C4-2B (cell line): ENCODE measurements around the gene BABAM2.

Experiments used
- H3K27ac ChIP-seq: fragments of 450-650 bp; 2 replicates; pipeline ENCODE4 v1.5.1; 2017
- ZFX ChIP-seq: fragments of 450-650 bp; IDR thresholded peaks from 2 replicates; pipeline ENCODE4 v1.6.1; 2017
- TF ChIP-seq, protein P1 (sequence below): fragments of 450-650 bp; conservative IDR thresholded peaks from 2 replicates; pipeline ENCODE4 v1.5.1; 2017; ENCODE audit warnings: mild to moderate bottlenecking

BABAM2 gene

DNA sequence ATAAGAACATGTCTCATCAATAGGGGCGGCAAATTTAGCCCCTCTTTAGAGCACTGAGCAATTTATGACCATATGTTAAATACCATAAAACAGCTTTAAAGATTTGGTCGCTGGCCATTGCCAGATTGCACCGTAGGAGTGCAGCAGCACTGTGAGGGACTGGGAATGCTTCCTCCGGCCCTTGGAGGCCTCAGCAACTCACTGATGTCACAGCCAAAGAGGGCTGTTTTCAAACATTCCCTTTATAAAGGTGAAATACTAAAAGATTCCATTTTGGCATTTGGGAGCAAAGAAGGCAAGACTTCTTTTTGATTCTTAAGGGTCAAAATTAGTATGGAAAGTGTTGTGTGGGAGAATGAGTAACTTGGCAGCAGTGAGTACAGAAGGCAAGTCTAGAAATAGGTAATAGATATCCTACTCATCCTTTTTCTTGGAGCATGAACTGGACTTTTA, 63.7 kb downstream of the BABAM2 start:
- no peak overlapping the region for H3K27ac ChIP-seq
- no peak for TF ChIP-seq ZFX
- TF ChIP-seq, protein P1, sequence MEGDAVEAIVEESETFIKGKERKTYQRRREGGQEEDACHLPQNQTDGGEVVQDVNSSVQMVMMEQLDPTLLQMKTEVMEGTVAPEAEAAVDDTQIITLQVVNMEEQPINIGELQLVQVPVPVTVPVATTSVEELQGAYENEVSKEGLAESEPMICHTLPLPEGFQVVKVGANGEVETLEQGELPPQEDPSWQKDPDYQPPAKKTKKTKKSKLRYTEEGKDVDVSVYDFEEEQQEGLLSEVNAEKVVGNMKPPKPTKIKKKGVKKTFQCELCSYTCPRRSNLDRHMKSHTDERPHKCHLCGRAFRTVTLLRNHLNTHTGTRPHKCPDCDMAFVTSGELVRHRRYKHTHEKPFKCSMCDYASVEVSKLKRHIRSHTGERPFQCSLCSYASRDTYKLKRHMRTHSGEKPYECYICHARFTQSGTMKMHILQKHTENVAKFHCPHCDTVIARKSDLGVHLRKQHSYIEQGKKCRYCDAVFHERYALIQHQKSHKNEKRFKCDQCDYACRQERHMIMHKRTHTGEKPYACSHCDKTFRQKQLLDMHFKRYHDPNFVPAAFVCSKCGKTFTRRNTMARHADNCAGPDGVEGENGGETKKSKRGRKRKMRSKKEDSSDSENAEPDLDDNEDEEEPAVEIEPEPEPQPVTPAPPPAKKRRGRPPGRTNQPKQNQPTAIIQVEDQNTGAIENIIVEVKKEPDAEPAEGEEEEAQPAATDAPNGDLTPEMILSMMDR, result no peak

DNA sequence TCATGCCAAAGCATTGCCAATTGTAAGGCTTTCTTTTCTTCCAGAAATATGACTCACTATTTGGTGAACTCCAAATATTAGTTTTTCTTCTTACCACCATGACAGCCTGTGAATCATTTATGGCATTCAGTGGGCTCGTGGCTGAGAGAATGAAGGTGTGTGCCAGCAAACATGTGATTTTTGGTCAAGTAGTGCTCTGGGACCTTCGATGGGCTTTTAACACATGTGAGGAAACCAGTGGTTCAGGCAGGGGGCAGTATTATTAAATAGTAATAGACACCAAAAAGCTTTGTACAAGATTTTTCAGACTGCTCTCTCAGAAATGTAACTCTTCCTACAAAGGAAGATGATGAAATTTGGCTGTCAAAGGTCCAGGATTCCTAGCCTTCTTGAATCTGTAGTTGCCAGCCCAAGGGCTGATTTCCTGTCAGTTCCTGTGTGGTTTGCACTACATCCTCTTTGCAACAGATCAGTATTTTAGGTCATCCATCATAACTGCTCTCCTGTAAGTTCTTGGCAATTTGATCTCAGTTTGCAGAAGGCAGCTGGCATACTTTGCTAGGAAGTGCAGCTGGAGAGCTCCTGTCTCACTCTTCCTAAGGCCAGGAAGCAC, 64.3 kb downstream of the BABAM2 start:
- no peak overlapping the region for H3K27ac ChIP-seq
- TF ChIP-seq, protein P1, result no peak; the same call in 1 of the 2 replicates
- TF ChIP-seq ZFX, result no peak

DNA sequence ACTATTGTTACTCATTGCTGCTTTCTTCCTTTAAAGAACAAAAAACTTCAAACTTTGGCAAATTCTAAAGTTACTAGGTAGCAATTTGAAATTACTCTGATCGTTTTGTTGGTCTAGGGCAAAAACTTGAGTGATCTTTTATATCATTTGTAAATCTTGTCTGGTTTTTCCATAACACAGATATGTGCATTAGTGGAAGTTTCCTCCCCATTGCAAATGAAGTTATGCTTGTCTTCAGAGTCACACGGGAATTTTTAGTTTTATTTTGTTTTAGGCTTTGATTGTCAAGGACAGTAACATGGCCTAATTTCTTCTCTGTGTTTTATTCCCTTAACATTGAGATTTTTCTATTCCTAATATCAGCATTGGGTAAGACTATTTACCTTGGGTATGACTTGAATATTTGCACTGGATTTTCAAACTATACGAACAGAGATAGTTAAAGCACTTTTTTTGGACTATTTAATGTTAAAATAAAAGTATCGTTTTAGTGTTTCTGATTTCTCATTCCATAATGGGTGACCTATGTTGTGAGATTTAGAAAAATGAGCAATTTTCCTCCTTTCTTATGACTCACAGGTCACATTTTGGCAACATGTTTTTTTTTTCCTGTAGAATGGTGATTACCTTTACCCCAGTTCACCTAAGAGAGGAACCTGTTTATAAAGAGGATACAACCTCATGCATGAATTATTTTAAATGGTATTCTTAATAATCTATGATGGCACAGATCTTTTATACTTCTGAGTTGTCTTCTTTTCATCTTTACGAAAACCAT, 65.0 kb downstream of the BABAM2 start:
- H3K27ac ChIP-seq, result no peak overlapping the region
- TF ChIP-seq, protein P1, result no peak
- TF ChIP-seq ZFX, result no peak

DNA sequence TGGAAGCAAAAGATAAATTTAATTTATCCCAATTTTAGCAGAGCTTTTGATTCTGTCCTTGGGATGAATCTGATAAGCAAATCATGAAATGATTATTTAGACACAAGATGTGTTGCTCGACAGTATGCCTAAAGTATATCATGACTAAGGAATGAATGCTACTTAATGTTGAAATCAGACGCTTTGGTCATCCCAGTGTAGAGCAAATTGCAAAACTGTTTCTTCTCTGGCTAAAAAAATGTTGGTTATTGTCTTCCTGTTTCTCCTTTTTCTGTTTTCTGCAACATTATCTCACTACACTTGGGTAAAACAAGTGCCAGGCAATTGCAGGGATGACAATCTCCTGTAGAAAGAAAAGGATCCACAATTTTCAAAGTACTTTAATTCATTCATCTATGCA, 66.4 kb downstream of the BABAM2 start:
- no peak overlapping the region for H3K27ac ChIP-seq
- TF ChIP-seq, protein P1, result no peak

DNA sequence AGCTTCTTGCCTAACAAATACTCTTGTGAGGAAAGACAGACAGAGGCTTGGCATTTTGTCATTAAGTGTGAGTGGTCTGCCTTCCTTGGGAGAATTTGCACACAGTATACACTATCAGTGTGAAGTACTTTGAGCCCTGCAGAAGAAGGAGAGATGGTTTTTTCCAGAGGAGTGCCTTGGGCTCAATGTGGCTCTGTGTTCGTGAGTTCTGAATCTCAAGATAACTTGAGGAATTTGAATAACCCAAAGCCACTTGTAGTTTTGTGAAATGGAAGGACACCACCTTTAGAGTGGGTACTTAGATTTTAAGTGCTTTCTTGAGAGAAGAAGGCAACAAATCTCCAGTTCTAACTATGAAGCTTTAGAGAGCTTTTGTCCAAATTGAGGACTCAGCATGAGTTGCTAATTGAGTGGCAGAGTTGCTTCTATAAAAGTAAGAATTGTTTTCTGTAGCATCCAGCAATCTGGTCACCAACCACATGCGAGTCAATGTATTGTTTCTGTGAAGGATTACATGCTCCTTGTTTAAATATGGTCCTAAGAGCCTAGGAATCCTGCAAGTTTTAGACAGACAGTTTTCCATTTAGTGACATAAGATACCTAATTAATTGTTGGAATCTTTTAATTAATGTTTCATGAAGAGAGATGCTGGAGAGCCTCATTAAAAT, 68.3 kb downstream of the BABAM2 start:
- no peak overlapping the region for H3K27ac ChIP-seq
- no peak for TF ChIP-seq ZFX
- TF ChIP-seq, protein P1, result no peak

DNA sequence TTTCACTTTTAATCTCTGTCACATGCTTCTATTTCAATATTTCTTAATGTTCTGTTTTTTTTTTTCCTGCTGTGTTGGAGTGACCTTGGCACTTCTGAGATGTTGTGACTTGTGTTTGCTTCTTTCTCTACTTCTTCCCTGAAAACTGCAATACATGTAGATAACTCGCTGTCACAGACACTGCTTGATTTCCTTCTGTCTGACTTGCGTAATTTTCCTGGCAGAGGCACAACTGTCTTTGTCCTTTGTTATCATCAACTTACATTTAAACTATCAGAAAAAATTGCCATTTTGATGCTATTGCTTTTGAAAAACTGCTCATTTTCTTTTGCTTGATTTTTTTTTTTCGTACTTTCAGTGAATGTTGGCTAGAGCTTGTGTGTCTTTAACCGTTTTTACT, 69.0 kb downstream of the BABAM2 start:
- no peak overlapping the region for H3K27ac ChIP-seq

More for the DNA sequence above, 69.0 kb downstream of the BABAM2 start:
- TF ChIP-seq, protein P1, result no peak
- TF ChIP-seq ZFX, result no peak
